ENCODE measurements around the gene SMAD7.

Gene SMAD7

DNA sequence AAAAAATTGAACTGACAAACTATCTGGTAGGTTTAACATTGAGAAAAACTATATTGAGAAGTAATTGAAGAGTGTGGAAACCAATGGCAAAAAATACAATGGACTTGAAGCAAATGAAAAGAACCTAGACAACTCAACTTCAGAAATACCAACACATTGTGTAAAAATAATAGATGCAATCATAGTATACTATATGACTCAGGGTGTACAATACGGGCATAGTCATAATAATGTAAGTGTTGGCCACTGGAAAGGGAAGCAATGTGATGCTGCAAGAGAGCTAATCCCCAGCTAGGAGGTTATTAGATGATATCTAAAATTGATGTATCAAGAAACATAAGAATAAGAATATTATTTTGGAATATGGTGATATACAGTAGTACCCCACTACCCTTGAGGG lies 45.3 kb downstream of the SMAD7 start:
- DNase-seq (ENCODE audit: low read depth, low spot score): no peak
- H3K4me3 ChIP-seq (ENCODE audit: low read length): no peak overlapping the region

DNA sequence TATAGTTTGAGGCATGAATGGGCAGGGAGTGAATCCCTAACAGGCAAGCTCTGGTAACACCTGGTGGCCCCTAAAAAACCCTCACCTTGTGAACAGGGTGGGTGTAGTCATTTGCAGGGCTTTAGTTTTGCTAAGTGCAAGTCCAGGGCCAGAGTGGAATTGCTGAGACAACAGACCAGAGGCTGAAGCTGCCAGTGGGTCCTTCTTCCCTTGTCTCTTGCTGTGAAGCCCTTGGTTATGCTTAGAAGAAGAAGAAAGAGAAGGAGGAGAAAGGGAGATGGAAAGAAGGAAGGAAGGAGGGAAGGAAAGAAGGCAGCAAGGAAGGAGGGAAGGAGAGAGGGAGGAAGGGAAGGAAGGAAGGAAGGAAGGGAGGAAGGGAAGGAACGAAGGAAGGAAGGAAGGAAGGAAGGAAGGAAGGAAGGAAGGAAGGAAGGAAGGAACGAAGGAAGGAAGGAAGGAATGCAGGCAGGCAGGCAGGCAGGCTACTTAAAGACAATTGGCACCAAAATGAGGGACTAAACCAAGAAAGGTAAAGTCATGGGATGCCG lies 45.8 kb downstream of the SMAD7 start:
- no peak overlapping the region for H3K4me3 ChIP-seq (ENCODE audit: low read length)
- no peak for DNase-seq (ENCODE audit: low read depth, low spot score)

GRCh38 chr18:48904091-48904490 lies 46.7 kb downstream of the SMAD7 start:
- DNase-seq (ENCODE audit: low read depth, low spot score): no peak
- no peak overlapping the region for H3K4me3 ChIP-seq (ENCODE audit: low read length)

GRCh38 chr18:48902856-48903601 lies 47.7 kb downstream of the SMAD7 start:
- no peak for DNase-seq (ENCODE audit: low read depth, low spot score)
- H3K4me3 ChIP-seq (ENCODE audit: low read length): no peak overlapping the region

GRCh38 chr18:48902023-48902855 lies 48.5 kb downstream of the SMAD7 start:
- DNase-seq (ENCODE audit: low read depth, low spot score): no peak

DNA sequence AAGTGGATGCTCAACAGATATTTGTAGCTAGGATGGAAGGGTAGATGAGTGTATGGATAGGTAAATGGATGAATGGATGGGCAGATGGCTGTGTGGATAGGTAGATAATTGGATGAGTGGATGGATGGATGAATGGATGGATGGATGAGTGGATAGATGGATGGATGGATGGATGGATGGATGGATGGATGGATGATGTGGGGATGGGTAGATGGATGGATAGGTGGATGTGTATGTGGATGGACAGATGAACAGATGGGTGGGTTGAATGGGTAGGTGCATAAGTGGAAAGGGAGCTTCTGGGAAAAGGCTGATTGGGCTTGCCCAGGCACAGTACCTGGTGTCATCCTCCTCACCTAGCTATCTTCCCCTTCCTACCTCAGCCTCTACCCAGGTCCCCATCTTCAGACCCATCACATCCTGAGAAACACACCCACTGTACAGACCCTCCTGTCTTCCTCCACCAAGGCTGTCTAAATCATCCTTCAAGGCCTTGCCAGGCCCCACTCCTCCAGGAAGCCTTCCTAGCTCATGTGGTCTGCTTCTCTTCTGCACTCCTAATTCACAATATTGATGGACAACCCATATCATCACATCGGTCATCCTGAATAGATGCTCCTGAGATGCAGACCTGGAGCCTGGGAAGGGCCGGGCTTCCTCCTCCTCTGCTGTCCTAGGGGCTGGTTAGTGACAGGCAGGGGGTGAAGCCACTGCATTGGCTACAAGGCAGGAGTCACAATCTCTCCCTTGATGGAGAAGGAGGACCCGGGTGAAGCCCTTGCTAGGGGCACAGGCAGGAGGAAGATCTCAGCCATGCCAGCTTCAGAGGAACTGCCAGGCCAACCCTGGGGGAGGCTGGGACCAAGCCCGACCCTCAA lies 49.4 kb downstream of the SMAD7 start:
- no peak for DNase-seq (ENCODE audit: low read depth, low spot score)
- H3K4me3 ChIP-seq (ENCODE audit: low read length): no peak overlapping the region

More at GRCh38 chr18:48902023-48902855, 48.5 kb downstream of the SMAD7 start:
- no peak overlapping the region for H3K4me3 ChIP-seq (ENCODE audit: low read length)

GRCh38 chr18:48900469-48900868 lies 50.3 kb downstream of the SMAD7 start:
- no peak overlapping the region for H3K4me3 ChIP-seq (ENCODE audit: low read length)
- no peak for DNase-seq (ENCODE audit: low read depth, low spot score)

DNA sequence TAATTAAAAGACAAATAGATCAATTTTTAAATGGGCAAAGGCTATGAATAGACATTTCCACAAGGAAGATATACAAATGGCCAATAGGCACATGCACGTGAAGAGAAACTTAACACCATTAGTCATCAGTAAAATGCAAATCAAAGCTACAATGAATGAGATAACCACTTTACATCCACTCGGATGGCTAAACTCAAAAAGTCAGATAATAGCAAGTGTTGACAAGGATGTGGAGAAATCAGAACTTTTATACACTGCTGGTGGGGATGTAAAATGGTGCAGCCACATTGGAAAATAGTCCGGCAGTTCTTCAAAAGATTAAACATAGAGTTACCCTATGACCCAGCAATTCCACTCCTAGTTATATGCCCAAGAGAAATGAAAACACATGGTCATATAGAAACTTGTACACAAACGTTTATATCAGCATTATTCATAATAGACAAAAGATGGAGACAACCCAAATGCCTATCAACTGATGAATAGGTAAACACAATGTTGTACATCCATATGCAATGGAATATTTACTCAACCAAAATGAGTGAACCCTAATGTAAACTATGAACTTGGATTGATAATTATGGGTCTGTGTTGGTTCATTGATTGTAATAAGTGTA lies 51.1 kb downstream of the SMAD7 start:
- DNase-seq (ENCODE audit: low read depth, low spot score): no peak

DNA sequence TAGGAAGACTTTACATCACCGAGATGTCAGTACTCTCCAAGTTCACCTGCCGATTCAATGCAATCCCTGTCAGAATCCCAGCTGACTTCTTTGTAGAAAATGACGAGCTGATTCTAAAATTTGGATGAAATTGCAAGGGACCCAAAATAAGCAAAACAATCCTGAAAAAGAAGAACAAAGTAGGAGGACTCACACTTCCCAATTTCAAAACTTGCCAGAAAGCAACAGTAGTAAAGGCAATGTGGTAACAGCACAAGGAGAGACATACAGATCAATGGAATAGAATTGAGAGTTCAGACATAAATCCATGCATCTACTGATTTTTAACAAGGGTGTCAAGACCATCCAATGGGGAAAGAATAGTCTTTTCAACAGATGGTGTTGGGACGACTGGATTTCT lies 52.2 kb downstream of the SMAD7 start:
- no peak overlapping the region for H3K4me3 ChIP-seq (ENCODE audit: low read length)
- no peak for DNase-seq (ENCODE audit: low read depth, low spot score)

More for the DNA sequence above, 51.1 kb downstream of the SMAD7 start:
- H3K4me3 ChIP-seq (ENCODE audit: low read length): no peak overlapping the region

- H3K4me3 ChIP-seq (ENCODE audit: low read length): no peak overlapping the region
- DNase-seq (ENCODE audit: low read depth, low spot score): no peak
Measured at GRCh38 chr18:48897531-48897930, 53.2 kb downstream of the SMAD7 start.

DNA sequence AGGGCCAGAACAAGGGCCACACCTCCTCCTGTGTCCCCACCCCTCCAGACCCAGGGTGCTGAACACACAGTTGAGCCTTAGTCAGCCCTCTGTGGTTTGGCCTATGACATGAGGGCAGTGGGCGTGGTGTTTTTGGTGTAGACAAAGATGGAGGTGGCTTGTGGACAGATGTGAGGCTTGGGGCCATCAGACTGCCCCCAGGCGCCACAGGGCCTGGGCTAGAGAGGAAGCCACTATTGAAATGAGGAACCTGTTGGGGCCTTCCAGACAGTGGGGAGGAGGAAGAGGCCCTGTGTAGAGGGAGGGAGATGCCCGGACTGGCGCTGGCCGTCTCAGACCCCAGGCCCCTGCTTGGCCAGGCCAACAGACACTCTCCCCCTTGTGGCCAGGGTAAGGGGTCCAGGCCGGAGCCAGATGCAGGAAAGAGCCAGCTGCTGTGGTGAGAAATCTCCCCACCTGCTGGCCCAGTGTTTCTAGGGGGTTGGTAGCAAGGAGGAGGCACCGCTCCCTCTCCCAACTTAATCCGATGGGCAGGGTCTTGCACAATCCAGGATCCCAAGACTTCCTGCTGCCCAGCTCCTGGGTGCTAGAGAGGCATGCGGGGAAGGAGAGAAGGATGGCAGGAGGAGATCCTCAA lies 53.8 kb downstream of the SMAD7 start:
- no peak for DNase-seq (ENCODE audit: low read depth, low spot score)
- no peak overlapping the region for H3K4me3 ChIP-seq (ENCODE audit: low read length)

- DNase-seq (ENCODE audit: low read depth, low spot score): no peak
Measured at GRCh38 chr18:48896326-48896874, 54.4 kb downstream of the SMAD7 start.

DNA sequence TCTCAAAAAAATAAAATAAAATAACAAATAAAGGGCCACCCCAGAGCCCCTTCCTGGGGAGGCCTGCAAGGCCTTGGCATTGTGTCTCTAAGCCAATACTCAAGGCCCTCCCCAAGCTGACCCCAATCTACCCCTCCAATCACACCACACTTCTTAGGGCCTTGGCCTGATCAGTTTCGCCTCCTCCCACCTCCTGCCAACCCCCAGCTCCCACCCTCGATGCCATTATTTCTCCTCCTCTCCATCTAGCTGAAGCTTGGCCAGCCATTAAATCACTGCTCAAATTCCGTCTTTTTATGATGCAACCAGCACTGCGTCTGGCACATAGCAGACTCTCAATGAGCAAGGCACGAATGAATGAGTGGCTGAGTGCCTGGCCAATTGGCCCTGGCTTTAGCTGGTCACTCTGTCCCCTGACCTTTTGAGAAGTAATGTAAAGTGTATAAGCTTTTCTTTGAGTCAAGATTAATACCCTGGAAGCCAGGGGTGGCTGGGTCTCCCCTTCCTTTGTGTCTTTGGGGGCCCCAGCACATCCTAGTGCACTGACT lies 55.9 kb downstream of the SMAD7 start:
- H3K4me3 ChIP-seq (ENCODE audit: low read length): no peak overlapping the region
- no peak for DNase-seq (ENCODE audit: low read depth, low spot score)

More at GRCh38 chr18:48896326-48896874, 54.4 kb downstream of the SMAD7 start:
- no peak overlapping the region for H3K4me3 ChIP-seq (ENCODE audit: low read length)

GRCh38 chr18:48893608-48894600 lies 56.9 kb downstream of the SMAD7 start:
- H3K4me3 ChIP-seq (ENCODE audit: low read length): no peak overlapping the region
- no peak for DNase-seq (ENCODE audit: low read depth, low spot score)

- DNase-seq (ENCODE audit: low read depth, low spot score): no peak
- H3K4me3 ChIP-seq (ENCODE audit: low read length): no peak overlapping the region
Measured at GRCh38 chr18:48893061-48893607, 57.6 kb downstream of the SMAD7 start.

- H3K4me3 ChIP-seq (ENCODE audit: low read length): no peak overlapping the region
- DNase-seq (ENCODE audit: low read depth, low spot score): no peak
Measured at GRCh38 chr18:48892146-48892855, 58.5 kb downstream of the SMAD7 start.

All from Jurkat, Clone E6-1 (cell line).